CD4-positive, alpha-beta T cell treated with Interleukin-17A for 1 hour (primary cell): Measurements from ENCODE around the gene FBP2.

Source experiments
- DNase-seq: peaks from one replicate; pipeline ENCODE4 v3.0.0-alpha.2; 2020

The FBP2 gene

DNA sequence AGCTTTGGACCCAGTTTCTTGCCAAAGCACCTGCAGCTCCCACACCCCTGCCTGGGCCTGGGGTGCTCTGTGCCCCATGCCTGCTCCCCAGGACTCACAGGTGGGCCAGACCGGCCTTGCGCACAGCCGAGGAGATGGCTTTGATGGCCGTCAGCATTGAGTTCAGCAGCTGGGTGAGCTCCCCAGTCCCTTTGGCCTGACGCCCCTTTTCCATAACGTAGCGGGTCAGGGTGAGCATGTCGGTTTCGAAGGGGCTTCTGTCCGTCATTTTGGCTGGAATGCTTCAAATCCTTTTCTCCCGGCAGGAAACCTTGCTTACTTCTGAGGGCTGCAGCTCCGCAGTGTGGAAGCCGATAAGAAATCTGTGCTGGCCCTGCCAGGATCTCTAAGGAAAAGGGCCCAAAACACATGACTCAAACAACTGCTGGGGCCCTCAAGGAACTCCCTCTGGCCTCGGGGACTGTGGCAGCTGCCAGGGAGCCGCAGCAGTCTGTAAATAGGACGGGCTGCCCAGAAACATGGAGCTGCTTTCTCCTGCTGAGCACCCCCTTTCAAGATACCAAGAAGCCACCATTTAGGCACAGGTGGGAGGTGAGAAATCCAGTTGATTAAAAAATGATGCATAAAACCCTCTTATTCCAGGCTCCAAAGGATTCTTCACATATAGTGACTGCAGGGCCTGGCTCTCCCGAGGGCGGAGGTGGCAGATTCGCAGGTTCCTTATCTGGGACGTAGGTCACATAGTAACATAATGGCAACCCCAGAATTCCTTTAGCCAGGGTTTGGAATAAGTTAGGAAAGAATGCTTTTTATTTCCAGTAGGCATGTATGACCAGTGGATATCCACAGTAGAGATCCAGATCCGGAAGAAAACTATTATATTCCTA, at the start of gene FBP2:
TSS of gene FBP2 (minus strand) at position 366 of the 887 bp plus-strand sequence. CDS start at position 268, 98 bp downstream.
- DNase-seq, result no peak

DNA sequence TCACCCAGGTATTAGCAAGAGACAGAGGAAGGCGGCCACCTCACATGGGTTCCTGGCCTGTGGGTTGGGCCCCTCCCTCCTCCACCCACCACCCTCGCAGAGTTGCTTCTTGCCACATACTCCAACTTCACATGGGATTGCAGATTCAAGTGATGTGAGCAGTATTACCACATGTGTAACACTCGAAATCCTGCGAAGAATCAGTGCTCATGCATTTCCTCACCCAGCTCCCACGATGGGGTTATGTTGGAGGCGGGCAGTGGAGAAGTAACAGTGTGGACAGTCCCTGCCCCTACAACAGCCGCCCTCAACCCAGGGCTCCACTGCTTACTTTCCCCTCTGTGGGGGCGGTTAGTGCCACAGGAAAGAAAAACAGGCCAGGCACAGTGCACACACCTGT, 49.6 kb upstream of the FBP2 start:
- DNase-seq, result no peak

DNA sequence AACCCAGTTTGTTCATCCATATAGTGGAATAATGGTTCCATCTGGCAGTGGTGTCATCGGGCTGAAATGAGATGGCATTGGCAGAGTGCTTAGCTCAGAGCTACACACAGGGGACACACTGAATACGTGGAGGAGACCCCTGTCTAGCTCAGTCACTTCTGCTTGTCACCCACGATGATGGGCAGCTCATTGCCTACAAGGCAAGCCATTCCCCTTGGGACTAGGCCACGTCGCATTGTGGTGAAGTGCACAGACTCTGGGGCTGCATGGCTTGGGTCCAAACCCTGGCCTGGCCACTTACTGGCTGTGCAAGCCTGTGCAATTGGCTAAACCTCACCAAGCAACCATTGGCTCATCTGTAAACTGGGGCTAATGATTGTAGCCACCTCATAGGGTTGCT, 48.9 kb upstream of the FBP2 start:
- DNase-seq, result no peak

DNA sequence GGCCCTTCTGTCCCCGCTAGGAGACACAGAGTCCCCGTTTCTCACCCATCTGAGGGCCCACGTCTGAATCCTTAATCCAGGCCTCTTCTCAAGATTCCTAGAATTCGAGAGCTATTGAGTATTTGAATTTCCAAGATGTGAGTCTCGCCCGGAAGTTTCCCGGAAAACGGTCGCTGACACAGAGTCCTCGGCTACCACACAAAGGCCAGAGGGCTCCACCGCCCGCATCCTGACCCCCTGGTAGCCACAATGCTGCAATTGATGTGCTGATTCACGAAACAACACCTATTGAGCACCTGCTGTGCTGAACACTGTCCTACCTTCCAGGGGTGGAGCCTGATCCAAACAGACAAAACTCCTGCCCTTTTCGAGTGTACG, 46.4 kb upstream of the FBP2 start:
- DNase-seq, result no peak

DNA sequence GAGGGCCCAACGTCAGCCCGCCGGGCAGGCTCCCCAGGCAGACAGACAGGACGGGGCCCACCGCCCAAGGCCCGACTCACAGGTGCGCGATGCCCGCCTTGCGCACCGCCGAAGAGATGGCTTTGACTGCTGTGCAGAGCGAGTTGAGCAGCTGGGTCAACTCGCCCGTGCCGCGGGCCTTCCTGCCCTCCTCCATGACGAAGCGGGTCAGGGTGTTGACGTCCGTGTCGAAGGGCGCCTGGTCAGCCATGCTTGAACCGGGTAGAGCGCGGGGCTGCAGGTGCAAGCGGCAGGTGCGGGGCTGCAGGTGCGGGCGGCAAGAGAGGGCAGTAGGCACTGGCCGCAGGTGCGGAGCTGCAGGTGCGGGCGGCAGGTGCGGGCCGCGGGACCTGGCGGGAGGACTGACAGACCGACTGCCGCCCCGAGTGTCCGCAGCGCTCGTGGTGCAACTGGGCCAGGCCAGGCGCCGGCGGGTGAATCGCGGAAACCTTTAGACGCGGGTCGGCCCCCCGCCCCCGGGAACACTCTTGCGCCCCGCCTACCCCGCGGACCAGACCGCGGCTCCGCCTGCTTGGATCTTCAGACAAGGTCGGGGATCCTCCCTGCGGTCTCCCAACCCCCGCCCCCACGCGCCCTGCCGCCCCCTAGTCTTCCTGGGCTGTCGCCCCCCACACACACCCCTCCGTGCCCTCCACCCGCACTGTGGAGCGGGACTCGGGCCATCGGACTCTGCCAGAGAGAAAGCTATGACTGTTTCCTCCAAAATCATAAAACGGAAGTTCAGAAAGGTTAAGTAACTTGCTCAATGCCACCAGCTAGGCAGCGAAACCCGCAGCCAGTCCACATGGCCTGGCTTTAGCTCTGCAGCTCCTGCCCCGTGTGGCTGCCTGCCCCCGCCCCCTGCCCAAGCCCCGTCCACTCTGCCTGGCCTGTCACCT, 45.7 kb upstream of the FBP2 start, which contains the start of gene FBP1:
TSS of gene FBP1 (minus strand) at position 458 of the 938 bp plus-strand sequence. CDS start at position 250, 208 bp downstream.
- DNase-seq, result peak; percentile 38

DNA sequence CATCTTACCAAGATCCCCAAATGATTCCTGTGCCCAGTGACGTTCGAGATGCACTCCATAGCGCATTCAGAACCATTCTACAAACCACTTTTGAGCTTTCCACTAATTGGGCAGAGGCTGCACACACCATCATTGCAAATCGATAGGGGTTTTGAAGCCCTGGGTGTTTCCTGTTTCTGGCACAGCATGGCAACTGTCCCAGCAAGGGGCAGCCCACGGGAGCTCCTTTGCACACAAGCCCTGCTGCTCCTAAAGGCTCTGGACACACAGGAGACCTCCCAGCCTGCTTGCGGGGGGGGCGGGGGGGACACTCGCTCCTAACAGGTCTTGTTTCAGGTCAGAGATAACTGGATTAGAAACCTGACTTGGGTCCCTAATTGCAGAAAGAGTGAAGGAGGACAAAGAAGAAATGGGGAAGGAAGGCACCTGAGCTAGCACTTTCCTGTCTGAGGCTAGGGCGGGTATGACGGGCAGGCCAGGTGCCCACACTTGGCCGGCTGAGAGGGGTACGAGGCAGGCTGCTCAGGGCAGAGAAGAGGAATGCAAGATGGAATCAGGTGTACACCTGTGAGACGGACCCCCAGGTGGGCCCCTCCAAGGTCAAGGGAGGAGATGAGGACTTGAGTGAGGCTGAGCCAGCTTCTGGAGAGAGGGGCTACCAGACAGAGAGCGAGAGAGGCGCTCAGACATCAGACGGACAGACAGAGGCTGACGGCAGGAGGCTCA, 44.9 kb upstream of the FBP2 start:
- DNase-seq, result no peak

DNA sequence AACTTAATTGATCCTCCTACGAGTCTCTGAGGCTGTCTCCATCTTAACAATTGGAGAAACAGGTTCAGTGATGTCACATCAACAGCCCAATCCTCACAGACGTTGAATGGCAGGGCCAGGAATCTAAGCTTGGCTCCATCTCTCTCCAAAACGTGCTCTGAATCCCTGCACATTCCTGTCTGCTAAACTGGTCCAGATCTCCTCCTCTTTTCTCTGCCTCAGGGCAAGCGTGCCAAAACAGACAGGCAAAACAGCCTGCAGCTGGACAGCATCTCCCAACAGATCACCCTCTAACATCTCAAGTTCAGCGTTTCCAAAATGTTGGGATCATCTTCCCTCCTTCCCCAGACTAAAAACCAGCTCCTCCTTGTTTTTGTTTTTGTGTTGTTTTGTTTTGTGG, 39.1 kb upstream of the FBP2 start:
- no peak for DNase-seq

DNA sequence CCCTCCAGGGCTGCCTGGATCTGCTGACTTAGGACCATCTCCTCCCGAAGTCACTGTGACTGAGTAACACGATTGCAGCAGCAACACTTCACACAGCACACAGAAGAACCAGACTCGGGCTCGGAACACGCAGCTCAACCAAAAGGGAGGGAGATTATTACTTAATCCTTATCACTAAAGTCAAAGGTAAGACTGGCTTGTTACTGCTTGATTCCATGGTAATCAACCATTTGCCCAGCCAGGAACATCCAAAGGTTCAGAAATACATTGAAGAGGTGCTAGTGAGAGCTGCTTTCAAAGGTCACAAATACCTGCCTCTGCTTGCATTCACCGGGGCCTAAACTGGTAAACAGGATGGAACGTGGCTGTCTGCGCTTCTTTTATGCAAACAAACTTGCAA, 38.0 kb upstream of the FBP2 start:
- no peak for DNase-seq

DNA sequence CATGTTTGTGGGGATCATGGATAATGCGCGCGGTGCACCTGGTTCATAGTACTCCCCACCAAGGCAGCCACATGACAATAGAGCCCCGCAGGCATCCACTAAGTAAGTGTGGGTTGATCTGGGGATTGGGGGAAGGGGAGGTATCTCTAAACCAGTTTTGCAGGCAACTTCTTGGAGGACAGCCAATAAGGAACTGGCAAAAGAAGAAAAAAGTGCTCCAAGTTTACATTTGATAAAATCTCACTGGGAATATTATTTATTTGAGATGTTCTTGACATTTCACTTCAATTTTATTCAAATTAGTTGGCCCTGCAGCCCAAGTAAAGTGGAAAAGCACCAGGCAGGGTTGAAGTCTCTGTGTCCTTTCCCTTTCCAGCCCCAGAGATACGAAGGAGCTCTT, 37.2 kb upstream of the FBP2 start:
- DNase-seq, result no peak

DNA sequence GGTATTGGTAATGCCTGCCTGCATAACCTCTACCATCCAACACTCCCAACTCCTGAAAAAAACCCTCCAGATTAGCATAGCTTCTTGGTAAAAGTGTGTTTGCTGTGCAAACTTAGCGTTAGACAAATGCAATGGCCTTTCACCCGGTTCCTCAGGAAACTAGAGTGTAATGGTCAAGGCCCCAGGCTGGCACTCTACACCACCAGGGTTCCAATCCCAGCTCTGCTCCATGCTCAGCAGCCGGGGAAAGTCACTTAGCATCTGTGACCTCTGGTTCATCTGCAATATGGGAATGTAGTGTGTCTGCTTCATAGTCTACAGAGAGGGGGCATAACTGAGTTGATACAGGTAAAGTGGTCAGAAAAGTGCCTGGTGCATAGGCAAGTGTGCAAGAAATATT, 36.7 kb upstream of the FBP2 start:
- no peak for DNase-seq

DNA sequence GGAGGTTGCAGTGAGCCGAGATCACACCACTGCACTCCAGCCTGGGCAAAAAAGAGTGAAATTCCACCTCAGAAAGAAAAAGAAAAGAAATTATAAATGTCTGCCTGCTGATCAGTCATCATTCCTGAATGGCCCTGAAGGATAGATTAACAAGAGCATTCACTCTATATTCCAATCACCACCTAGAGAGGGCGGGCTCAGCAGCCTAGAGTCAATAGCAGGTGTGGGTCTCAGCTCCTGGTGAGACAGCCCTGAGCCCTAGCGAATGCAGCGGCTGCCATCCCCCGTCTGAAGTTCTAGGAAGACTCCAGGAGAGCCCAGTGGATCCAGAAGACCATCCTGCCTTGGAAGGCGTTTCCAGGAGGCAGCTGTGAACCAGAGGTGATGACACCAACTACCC, 33.7 kb upstream of the FBP2 start:
- DNase-seq, result no peak

DNA sequence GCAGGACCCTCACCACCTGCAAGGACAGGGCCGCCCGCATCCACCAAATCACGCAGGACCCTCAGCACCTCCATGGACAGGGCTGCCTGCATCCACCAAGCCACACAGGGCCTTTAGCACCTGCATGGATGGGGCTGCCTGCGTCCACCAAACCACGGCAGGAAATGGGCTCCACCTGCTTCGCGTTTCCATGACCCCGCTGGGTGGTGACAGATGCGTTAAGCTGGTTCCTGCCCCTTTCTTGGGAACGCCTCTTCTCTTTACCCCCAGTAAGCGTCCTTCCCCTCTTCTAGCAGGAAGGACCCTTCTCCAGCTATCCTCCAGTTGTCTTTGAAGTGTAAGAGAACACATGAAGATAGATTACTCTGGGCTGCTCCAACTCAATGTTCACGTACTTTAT, 32.2 kb upstream of the FBP2 start:
- DNase-seq, result no peak

DNA sequence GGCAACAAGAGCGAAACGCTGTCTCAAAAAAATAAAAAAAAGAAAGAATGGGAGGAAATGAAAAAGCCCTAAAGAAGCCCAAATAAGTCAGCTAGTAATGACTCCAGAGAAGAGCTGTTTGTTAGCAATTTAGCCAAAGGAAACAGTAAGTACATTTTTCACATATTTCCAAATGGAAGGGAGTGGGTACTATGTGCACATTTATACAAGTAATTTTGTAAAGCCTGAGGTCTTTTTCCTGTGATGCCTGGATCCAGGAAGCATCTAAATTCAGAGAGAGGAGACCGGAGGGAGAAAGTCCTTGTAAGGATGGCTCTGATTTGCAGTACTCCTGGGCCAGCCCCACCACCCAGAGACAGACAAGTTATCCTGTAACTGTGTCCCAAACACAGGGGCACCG, 31.0 kb upstream of the FBP2 start:
- no peak for DNase-seq

DNA sequence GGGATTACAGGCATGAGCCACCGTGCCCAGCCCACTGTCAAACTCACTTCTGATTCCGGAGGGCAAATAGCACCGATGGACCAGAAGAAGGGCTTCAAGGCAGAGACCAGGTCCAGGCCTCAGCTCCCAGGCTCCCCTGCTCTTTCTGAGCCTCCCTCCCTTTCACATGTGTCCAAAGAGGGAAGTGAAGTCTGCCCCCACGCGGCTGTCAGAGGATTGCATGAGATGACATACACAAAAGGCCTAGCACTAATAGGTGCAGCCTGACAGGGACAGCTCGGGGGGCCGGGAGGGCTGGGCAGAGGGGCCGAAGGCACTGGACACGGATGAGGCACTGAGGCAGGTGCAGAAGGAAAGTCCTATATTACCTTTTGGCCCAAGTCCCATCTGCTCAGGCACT, 29.6 kb upstream of the FBP2 start:
- no peak for DNase-seq

DNA sequence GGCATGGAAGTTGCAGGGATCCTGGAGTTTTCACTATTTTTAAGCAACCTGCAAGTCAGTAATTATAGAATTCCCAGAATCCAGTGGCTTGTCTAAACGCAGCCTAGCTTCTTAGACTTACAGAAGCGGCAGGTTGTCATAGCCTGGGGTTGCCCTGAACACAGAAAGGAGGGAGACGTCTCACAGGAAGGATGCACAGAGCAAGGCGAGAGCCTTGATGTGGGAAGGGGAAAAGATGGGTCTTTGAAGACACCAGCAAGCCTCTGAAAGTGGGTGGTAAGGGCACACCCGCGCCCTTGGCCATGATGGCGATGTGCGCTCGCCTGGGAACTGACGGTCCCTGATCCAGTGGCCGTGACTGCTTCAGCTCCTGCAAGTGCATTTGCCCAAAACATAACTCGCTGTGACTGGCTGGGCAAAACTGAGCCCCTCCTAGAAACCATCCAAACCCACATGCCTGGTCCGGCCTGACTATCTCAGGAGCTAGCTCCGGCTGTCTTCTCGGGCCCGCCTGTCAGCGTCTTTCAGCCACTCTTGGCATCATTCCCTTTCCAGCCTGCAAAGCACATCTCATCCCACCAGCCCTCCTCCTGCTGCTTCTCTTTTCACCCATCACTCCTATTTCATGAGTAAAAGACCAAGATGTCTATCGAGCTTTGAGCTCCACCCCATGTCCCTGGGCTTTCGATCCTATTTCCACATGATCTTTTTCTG, 28.6 kb upstream of the FBP2 start:
- no peak for DNase-seq

DNA sequence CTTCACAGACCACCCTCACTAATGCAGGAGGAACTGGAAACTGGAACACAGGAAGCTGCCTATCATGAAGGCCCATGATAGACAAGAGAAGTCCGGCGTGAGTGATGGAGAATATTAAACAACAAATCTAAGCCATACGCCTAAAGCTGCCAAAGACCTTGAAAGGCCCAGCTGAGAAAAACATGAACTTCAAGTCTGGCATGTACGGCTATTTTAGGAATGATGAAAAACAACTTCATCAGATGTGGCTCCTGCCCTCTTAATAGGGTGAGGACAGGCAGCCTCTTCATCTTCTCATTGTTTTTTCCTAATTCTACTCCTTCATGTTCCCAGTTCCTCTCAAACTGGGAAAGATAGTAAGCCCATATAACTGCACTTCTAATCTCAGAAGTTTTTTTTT, 25.4 kb upstream of the FBP2 start:
- DNase-seq, result no peak

DNA sequence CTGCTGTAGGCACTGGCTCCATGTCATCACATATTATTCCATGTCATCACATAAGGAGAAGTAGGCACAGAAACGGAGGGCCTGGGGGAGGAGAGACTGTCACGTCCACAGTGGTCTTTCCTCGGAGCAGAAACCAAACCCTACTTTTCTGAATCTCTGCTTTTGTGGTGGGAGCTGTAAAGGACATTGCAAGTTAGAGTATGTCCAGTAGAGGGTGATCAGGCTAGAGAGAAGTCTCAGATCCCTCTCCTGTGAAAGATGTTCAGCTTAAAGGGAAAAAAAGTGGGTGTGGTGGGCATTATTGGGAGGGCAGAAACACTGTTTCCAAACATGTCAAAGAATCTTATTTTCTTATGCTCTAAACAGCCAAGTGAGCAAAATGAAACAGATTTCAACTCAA, 19.4 kb upstream of the FBP2 start:
- no peak for DNase-seq

DNA sequence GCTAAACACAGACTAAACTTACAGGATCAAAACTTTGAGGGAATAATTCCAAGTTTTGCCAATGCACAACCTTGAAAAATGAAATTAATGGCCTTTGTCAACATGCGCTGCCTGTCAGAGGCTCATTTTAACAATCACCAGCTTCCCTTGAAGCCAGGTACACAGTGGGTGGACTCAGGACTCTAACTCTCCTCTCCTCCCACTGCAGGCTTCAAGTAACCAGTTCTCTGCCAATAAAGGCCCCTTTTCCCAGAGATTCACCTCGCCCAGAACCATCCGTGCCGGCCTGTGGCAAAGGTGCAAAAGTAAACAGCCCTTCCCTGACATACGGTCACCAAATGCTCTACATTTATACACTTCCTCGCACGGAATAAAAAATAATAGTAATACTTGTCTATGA, 18.4 kb upstream of the FBP2 start:
- no peak for DNase-seq

DNA sequence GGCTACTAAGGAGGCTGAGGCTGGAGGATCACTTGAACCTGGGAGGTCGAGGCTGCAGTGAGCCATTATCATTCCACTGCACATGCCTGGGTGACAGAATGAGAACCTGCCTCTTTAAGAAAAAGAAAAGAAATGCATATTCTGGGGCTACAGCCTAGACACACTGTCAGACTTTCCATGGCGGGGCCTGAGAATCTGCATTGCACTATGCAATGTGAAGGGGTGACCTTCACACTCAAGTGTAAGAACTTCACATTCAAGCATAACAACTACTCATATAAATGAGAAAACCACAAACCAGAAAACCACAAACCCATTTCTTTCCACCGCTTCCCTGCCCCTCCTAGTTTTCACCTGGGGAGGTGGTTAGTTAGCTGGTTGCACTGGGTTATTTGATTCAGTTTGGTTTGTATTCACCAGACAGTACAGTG, 18.0 kb upstream of the FBP2 start:
- peak; percentile 1 for DNase-seq

DNA sequence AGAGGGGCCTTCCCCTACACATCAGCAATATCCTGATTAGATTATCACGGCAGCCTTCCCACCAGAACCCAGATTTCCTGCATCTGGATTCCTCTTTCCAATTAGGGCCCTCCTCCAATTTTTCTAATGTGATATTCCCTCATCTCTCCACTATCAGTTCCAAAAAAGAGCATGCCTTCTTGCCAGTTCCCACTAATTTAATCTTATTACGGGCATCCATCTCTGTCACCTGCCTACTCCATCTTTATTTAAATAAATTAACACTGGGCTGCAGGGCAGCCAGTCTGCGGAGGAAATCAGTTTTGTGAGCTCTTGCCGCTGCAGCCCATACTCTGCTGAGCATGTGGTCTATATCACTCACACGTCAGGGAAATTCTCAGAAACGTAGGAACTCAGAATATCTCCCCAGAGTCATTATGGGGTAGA, 16.6 kb upstream of the FBP2 start:
- no peak for DNase-seq

DNA sequence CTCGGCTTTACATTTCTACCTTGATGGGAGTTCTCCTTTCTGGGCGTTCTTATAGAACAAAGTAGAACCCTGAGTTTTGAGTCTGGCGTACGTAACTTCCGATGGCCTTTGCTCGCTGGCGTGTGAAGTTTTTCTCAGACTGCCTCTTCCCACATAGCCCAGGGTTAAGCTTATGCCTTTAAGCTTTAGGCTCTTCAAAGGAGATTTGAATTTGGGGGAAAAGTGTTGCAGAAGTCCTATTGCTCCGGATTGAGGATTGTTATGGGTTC, 13.7 kb upstream of the FBP2 start:
- DNase-seq, result no peak

DNA sequence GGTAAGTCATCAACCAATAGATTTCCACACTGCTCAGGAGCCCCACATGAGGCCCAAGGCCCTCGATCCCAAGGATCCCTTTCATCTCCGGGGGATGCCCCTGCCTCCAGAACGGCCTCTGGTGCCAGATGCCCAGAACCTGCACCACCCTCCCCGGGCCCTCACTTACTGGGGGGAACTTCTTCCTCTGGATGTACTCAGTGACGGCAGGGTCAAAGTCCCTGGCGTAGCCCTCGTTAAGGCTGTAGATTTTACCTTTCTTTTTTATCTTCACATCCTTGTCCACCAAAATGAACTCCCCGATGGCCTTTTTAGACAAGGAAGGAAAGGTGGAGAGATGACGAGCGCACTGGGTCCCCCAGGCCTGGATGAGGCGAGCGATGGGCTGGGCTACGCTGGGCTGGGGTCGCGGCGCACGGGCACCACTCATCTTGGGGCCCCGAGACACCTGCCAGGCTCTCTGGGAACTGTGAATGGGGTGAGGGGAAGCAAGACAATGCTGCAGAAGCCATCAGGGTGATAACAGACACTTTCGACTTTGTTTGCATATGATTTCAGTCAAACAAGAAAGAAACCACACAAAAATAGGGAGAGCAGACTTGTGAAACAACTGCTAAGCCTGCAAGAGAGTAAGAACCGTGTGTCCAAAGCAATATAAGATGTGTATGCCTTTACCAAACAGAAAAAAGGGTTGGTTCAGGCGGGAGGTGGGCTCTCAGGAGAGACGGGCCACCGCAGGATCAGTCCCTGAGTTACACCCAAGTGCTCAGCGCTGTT, 13.2 kb upstream of the FBP2 start:
- no peak for DNase-seq
